Measurements from ENCODE around the gene HNRNPR. TPM values are rescaled to one million over a fixed set of nuclear protein-coding genes. Genes with fewer than 3 reads are reported as not detected.

HNRNPR gene
- total RNA-seq, 1 donor from 2014 or later = 21.5 TPM

DNA sequence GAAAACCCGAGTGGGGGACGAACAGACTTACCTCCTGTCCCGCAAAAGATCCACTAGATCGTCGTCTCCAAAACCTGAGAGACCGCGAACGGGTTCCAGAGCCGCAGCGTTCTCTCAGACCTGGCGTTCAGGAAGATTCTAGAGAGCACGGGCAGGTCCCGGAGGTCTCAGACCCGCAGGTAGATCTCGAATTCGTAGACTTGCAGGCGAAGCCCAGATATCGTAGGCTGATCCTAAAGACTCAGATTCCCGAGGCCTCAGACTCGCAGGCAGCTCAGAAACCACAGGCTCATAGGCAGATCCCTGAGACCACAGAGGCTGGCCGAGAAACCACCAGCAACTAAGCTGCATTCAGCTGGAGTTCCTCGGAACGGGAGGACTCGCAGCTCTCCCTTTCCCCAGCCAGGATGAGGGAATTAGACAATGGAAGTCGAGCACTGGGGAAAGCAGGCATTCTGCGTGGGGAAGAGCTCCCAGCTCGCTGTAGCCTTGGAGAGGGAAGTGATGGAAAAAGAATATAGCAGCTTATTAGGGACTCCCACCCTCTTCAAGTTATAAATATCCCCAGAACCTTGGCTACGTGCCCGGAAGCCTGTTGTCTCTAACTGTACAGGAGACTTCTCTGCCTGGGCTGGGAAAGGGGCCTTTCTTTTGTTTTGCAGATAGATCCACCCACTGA, 25.4 kb upstream of the HNRNPR start, which contains the start of gene ZNF436:
Gene ZNF436 (minus strand): TSS at position 502 of the 679 bp plus-strand sequence. CDS start 1,831 bp downstream, outside the sequence.
- peak in 1 of 2 donors; percentile 88 for DNase-seq (ENCODE audit: low spot score in 2 of 2)
- Histone ChIP-seq H3K36me3 (peaks cover 0 to 12% of the 10 kb centered on the region in 2 donors), H3K27me3 (no peaks in the 10 kb centered on the region), H3K4me3 (peak within 1 kb of the TSS; percentile 76 to 78), H3K4me1 (peaks cover 9 to 26% of the 10 kb centered on the region in 2 donors), H3K9me3 (peaks cover 0 to 5% of the 10 kb centered on the region in 2 donors), H3K27ac (peak within 1 kb of the TSS; percentile 98)
- TF ChIP-seq, protein P1, sequence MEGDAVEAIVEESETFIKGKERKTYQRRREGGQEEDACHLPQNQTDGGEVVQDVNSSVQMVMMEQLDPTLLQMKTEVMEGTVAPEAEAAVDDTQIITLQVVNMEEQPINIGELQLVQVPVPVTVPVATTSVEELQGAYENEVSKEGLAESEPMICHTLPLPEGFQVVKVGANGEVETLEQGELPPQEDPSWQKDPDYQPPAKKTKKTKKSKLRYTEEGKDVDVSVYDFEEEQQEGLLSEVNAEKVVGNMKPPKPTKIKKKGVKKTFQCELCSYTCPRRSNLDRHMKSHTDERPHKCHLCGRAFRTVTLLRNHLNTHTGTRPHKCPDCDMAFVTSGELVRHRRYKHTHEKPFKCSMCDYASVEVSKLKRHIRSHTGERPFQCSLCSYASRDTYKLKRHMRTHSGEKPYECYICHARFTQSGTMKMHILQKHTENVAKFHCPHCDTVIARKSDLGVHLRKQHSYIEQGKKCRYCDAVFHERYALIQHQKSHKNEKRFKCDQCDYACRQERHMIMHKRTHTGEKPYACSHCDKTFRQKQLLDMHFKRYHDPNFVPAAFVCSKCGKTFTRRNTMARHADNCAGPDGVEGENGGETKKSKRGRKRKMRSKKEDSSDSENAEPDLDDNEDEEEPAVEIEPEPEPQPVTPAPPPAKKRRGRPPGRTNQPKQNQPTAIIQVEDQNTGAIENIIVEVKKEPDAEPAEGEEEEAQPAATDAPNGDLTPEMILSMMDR (IDR thresholded peaks at IDR 0.05) = no peak
- intact Hi-C loops (cut with DNase I) = loop anchor here (2.0 kb wide), 2 partner anchors 33 to 53 kb away; no protein-coding TSS in a partner anchor

DNA sequence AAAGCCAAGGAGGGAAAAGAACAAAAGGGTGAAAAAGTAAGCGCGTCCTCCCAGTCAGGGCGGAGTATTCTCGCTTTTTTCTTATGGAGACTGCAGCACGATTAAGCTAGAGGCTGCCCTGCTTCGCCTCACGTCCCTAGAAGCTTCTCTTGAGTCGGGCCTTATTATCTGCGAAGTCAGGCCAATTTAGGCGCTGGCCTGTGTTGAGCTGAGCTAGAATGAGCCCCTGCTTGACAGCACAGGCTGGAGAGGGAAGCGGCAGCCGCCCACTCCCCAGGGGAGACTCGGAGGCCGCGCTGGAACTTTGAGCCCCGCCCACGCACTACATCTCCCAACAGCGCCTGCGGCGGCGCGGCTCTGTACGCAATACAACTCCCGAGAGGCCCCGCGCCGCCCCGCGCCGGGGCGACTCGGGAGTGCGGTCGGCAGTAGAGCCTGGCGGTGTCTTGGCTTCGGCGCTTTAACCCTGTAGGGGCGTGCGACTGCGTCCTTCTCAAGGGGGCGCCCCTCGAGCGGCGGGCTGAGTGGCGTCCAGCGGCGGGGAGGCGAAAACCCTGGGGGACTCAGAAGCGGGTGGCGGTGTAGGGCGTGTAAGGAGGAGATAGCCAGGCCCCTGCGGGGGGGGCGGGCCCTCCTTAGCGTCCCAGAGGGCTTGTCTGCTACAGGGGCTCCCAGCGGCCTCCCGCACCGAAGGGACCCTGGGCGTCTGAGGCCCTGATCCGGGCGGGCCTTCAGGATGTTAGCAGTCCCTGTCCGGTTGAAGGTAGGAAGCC, 24.7 kb upstream of the HNRNPR start:
- H3K4me1 ChIP-seq = peaks cover 9 to 26% of the 10 kb centered on the region in 2 donors
- peak overlapping the region; percentile 98 for H3K27ac ChIP-seq
- H3K9me3 ChIP-seq = peaks cover 0 to 12% of the 10 kb centered on the region in 2 donors
- H3K27me3 ChIP-seq = no peaks in the 10 kb centered on the region
- DNase-seq (ENCODE audit: low spot score in 2 of 2) = peak; percentile 70 to 95
- TF ChIP-seq, protein P1 (IDR thresholded peaks at IDR 0.05) = peak in 1 of 3 experiments; percentile 3
- intact Hi-C loops (cut with DNase I) = loop anchor here (1.0 to 2.0 kb wide), 4 partner anchors 24 to 116 kb away; partner anchors contain the start of genes ASAP3 and HNRNPR
- H3K36me3 ChIP-seq = peaks cover 1 to 18% of the 10 kb centered on the region in 2 donors
- peak overlapping the region; percentile 76 to 78 for H3K4me3 ChIP-seq

DNA sequence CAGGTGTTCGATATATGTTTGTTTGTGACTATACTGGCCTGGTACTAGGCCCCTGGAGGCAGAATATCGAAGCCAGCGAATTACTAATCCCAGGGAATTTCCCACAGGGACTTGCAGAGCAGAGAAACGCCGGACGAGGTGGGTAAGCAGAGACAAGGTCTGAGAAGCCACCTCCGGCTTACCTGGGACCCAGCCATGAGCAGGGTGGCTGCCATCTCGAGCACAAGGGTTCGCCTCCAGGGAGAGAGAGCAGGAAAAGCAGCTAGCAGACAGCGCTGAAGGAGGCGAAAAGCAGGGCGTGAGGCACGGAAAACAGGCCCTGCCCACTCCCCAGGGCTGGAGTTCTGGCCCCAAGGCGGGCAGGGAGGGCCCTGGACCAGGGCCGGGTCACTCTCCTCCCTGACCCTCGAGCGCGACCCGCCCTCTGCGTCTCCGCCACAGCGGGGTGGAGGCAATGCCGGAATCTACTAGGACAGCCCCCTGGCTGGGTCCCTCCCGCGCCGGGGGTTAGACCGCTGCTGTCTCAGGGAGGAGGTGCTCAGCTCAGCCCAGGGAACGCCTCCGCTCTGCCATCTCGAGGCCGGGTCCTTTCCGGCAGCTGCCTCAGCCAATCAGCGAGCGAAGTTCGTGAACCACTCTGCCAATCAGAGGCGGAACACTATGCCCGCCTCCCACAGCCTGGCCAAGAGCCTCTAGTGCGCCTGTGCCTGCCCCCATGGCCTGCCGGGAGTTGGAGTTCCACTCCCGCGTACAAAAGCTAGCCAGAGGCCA, 23.9 kb upstream of the HNRNPR start:
- intact Hi-C loops (cut with DNase I) = loop anchor here (1.0 to 2.0 kb wide), 4 partner anchors 24 to 116 kb away; partner anchors contain the start of genes ASAP3 and HNRNPR
- peak overlapping the region; percentile 76 to 78 for H3K4me3 ChIP-seq
- H3K36me3 ChIP-seq = peaks cover 9 to 26% of the 10 kb centered on the region in 2 donors
- H3K9me3 ChIP-seq = peaks cover 4 to 20% of the 10 kb centered on the region in 2 donors
- no peaks in the 10 kb centered on the region for H3K27me3 ChIP-seq
- DNase-seq (ENCODE audit: low spot score in 2 of 2) = peak; percentile 96 to 99
- TF ChIP-seq, protein P1 (IDR thresholded peaks at IDR 0.05) = no peak
- peaks cover 9 to 26% of the 10 kb centered on the region in 2 donors for H3K4me1 ChIP-seq
- peak overlapping the region; percentile 98 for H3K27ac ChIP-seq

DNA sequence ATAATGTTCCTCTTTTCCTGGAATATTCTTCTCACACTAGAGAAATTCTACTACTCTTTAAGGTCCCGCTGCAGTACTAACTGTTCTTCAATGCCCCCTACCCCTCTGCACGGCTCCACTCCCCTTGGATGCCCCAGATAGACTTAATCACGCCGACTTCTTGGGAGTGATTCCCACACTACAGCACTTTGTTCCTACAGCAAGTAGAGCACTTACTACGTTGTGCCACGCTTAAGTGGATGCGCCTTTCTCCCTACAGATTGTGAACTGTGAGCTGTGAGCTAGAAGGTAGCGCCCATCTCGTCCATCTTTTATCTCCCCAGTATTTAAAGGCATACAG, 23.3 kb upstream of the HNRNPR start:
- DNase-seq (ENCODE audit: low spot score in 2 of 2) = no peak
- peak overlapping the region; percentile 98 for H3K27ac ChIP-seq
- peak overlapping the region; percentile 76 to 78 for H3K4me3 ChIP-seq
- TF ChIP-seq, protein P1 (IDR thresholded peaks at IDR 0.05) = no peak
- peaks cover 15 to 31% of the 10 kb centered on the region in 2 donors for H3K36me3 ChIP-seq
- peaks cover 10 to 25% of the 10 kb centered on the region in 2 donors for H3K9me3 ChIP-seq
- H3K4me1 ChIP-seq = peaks cover 9 to 26% of the 10 kb centered on the region in 2 donors
- no peaks in the 10 kb centered on the region for H3K27me3 ChIP-seq
- intact Hi-C loops (cut with DNase I) = no loop called here

DNA sequence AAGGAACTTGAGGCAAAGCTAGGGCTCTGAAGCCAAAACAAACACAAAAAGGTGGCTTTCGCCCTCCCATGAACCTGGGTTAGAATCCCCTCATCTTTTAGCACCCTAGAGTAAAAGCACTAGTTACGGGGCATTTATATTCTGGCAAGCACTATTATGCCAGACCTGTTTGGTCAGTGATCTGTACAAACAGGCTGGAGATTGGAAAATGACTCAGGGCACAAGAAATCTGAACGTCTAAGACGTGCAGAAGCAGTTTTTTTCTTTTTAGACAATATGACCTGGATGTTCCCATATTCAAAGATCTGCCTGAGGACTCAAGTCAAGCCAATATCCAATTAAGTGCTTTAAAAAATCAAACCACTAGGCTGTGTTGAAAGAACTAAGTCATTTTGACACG, 22.5 kb upstream of the HNRNPR start:
- DNase-seq (ENCODE audit: low spot score in 2 of 2) = no peak
- intact Hi-C loops (cut with DNase I) = no loop called here
- TF ChIP-seq, protein P1 (IDR thresholded peaks at IDR 0.05) = no peak
- Histone ChIP-seq H3K27me3 (no peaks in the 10 kb centered on the region), H3K4me3 (peak overlapping the region; percentile 76 to 78), H3K36me3 (peaks cover 23 to 39% of the 10 kb centered on the region in 2 donors), H3K9me3 (peaks cover 18 to 34% of the 10 kb centered on the region in 2 donors), H3K4me1 (peaks cover 9 to 26% of the 10 kb centered on the region in 2 donors), H3K27ac (no peak overlapping the region)

Measured in ascending aorta (tissue), 2 donors.